HG03460 (cell line): ENCODE results near the gene PXT1.
"Not testable (repeated sequence)": the region's sequence is repeated elsewhere in the genome, so short reads cannot be mapped to it uniquely, and the experiment has no call there.

ENCODE experiments used
- ATAC-seq: cut with Tn5 transposase; IDR thresholded peaks from one replicate; pipeline ENCODE4 v1.9.1; 2021; ENCODE audit not compliant: unreplicated experiment

Gene PXT1

DNA sequence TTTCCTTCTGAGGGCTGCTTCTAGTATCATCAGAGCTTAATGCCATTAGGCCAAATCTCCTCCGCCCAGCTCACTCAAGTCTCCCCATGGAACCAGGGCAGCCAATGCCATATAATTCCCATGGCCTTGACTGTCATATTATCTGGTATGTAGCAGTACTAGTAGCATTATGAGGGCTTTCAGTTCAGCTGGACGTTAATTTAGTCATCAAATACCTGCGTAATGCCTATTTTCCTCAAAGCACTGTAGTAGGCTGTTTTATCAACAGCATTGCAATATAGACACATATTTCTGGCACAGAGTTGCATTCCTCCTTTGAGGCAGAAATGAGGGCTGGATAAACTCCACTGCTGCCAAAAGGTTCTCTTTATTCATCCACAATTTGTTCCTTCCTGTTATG is 1.8 kb upstream of the PXT1 start:
- no peak for ATAC-seq

DNA sequence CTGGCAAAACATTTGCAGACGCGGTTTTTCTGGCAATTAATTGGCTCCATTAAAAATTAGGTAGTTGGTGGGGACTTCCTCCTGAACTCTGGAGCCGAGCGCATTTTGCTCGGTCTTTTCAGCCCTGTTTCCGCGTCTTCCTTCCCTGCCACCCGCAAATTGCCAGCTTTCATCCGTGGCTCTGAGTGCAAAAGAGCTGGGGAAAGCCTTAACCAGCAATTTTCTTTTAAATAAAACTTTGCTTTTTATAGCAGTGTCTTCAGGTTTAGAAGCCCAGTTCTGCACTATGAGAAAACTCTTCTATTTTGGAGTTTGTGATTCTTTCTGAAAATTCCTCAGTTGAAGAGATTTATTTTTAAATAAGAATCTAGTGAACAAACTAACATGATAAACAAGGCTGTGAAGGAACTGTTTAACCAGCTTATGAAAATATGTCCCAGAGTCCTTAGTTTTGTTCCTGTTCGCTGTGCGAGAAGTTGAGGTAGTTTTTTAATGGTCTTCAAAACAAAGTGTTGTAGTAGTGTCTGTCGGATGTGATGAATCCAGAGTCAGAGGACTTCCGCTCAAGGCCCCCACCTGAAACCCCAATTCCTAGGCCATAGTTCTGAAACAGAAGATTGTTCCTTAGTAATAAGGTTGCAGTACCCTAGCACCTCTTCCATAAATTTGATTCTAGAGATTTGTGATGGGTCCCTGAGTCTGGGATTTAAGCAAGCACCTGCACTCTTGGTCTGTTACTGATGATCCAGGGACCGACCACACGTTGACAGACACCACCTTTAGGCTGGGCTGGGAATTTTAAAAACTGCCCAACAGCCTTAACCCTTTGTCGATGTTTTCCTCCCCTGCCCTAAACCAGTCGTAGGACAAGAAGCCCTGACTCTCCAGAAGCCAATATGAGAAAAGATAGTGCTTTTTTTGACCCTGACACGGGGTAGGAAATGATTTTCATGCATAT is 1.1 kb upstream of the PXT1 start:
- ATAC-seq = no peak

- ATAC-seq = no peak
These were observed 467 bp downstream of the PXT1 start for GRCh38 chr6:36442103-36442670.

GRCh38 chr6:36441307-36441894 is 1.3 kb downstream of the PXT1 start:
- peak; percentile 60 for ATAC-seq

DNA sequence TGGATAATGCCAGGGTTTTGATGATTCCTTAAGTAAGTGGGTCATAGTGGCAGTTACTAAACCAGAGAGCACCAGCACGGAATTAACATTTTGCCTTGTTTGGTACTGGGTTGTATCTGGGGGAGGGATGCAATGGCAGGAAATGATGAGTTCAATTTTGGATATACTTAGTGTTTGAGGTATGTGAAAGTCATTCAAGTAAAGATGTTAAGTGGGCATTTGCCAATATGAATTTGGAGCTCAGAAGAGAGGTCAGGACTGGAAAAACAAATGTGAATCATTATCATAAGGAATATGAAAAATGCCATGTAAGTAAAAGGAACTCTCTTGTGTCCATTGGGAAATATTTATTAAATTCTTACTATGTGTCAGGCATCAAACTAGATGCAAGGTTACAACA is 6.2 kb downstream of the PXT1 start:
- ATAC-seq = no peak

GRCh38 chr6:36432151-36432671 is 10.4 kb downstream of the PXT1 start:
- no peak for ATAC-seq

GRCh38 chr6:36431197-36431596 is 11.5 kb downstream of the PXT1 start:
- ATAC-seq = no peak

DNA sequence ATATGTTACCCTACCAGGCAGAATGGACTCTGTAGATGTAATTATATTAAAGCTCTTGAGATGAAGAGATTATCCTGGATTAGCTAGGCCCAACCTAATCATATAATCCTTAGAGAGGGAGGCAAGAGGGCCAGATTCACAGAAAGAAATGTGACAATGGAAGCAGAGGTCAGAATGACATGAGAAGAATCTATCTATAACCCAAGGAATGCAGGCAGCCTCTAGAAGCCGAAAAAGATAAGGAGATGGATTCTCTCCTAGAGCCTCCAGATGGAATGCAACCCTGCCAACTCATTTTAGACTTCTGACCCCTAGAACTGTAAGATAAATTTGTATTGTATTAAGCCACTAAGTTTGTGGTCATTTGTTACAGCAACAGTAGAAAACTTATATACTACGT is 12.3 kb downstream of the PXT1 start:
- ATAC-seq = no peak

GRCh38 chr6:36428911-36429310 is 13.7 kb downstream of the PXT1 start:
- ATAC-seq = no peak

DNA sequence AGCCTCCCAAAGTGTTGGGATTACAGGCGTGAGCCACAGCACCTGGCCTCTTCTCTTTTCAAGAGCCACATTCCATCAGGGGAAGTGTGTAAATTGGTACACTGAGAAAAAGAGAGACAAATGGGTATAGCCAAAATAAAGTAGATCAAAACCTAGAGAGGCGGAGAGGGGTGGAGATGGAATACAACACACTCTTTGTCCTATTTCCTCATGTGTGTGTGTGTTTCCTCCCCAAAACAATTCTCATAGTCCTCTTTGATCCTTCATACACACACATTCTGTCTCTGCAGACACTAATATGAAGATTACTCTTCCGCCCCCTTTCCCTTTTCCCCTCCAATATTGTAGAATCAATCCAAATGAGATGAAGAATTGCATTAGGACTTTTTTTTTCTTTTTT is 16.0 kb downstream of the PXT1 start:
- no peak for ATAC-seq

DNA sequence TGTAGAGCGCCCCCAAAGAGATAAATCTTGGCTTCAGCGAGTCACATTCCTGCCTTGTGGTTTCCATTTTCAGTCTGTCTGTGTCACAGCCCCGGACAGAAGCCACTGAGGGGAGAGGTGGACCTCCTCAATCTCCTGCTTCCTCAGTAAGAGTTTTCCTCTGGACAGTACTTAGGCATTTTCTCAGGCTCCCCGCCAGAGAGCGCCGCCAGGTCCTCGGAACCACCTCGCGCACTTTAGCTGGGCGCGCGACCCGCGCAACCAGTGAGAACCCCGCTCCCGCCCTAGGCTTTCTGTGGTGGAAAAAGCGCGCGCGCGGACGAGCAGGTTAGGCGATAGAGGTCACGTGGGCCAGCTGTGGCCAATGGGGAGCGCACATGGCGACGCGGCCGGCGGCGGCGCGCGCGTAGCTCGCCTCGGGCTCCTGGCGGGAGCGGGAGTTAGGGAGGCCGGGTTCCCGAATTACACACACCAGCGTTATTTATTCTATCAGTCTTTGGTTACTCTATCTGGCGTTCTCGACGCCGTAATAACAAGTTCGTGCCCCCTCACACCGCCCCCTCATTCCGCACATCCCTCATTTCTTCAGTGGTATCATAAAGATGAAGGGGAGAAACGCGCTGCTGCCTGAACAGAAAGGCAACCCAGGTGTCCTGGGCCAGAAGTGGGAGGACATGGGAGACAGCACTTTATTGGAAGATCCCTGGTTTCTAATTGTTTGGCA is 19.4 kb downstream of the PXT1 start:
- ATAC-seq = peak; percentile 95

GRCh38 chr6:36422714-36423100 is 19.9 kb downstream of the PXT1 start:
- no peak for ATAC-seq

- ATAC-seq = no peak
These were observed 23.3 kb downstream of the PXT1 start for GRCh38 chr6:36419310-36419709.

DNA sequence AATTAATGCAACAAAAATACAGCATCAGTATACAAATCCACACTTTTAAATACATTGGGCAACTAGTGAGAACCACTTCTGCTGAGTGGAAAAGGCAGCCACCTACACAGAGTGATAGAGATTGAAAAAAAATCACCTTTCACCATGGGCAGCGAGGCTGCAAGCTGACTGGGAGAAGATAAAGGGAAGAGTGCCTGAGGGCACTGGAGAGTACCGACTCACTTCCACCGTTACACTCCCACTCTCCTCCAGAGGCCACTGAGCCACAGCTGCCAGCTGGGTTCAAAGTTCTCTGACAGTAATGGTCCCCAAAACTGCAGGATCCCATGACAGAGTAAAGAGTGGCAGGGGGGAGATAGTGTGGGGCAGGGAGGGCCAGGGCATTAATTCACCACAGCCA is 24.1 kb downstream of the PXT1 start:
- ATAC-seq = no peak

DNA sequence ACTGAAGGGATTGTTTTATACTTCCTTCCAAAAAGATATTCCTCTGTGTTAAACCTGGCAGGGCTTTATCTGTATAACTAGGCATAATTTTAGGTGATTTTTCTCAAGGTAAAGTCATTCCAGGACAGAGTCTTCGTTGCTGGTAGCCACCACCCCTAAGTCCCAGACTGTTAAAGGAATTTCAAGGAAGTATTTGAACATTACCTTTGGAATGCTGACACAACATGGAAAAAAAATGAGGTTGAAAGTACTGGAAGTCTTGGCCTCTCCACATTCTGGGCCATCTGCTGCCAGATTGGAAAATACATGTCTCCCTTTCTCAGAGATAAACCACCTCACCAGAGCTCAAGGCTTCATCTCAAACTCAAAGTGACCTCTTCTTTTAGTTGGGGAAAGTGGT is 28.2 kb downstream of the PXT1 start:
- no peak for ATAC-seq

DNA sequence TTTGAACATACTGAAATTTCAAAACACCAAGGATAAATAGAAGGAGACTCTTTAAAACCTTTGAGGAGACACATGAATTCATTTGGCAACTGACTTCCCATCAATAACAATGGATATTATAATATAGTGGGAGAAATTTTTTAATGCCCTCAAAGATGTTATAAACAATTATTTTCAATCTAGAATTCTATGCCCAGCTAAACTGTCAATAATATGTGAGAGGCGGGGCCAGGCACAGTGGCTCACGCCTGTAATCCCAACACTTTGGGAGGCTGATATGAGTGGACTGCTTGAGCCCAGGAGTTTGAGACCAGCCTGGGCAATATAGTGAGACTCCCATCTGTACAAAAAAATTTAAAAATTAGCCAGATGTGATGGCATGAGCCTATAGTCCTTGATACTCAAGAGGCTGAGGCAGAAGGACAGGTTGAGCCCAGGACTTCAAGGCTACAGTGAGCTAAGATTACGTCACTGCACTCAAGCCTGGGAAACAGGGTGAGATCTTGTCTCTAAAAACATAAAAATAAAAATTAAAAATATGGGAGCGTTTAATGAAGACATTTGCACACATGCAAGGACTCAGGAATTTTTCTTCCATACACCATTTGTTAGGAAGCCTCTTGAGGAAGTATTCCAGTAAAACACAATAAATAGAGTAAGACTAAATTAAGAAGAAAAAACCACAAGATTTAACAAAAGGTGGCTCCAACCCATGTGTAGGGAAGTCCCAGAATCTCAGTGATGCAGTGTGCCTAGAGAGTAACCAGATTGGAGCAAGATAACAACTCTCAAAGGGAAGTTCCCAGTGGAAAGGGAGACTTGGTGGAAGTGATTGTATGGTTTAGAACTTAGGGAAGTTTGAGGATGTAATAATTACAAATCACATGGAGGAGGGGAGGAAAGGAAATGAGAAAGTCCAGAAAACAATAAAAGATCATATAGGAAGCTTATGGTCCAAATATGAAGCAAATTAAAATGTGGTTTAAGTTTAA is 28.9 kb downstream of the PXT1 start:
- no peak for ATAC-seq

- not testable (repeated sequence) for ATAC-seq
These were observed 32.9 kb downstream of the PXT1 start for GRCh38 chr6:36409718-36410117.

DNA sequence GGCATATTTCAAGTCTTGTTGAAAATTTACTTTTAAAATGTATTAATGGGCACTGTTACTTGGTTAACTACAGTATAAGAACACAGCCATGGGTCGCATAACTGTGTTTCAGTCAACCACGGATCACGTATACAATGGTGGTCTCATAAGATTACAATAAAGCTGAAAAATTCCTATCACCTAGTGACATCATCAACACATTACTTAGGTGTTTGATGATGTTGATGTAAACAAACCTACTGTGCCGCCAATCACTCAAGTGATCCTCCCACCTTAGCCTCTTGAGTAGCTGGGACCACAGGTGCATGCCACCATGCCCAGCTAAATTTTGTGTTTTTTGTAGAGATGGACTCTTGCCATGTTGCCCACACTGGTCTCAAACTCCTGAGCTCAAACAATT is 38.5 kb downstream of the PXT1 start:
- ATAC-seq = no peak

GRCh38 chr6:36402481-36402880 is 40.2 kb downstream of the PXT1 start:
- ATAC-seq = no peak

DNA sequence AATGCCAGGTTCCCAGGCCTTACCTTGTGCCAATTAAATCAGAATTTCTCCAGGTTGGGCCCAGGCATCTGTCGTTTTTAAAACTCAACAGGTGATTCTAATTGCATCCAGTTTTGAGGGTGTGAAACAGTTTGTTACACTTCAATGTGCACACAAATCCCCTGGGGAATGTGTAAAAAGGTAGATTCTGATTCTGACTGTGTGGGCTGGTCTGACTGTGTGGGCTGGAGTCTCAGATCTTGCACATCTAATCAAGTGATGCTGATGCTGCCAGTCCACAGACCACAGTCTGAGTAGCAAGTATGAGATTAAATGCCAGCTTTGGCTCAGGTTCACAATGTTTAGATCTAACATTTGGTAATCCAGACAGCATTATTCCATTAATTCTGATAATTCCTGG is 42.7 kb downstream of the PXT1 start:
- ATAC-seq = no peak
